Cardiac muscle cell (in vitro differentiated cells and primary cell): Measurements from ENCODE around the gene VWA8. TPM values are rescaled to one million over a fixed set of nuclear protein-coding genes. Genes with fewer than 3 reads are reported as not detected.

Source experiments
- DNase-seq, 2 donors: peaks; one replicate each; pipeline versions ENCODE4 v3.0.0 to v3.0.0-alpha.2; 2010 to 2017; ENCODE audit warnings: low read depth in 1 of 2, low spot score in 1 of 2
- H3K27ac ChIP-seq: fragments of 200-600 bp; sonication (generic); 2 replicates; pipeline ENCODE4 v1.5.1; 2016
- H3K27me3 ChIP-seq: fragments of 200-600 bp; sonication (generic); 2 replicates; pipeline ENCODE4 v1.6.0; 2016; ENCODE audit warnings: control low read depth
- H3K36me3 ChIP-seq: fragments of 200-600 bp; sonication (generic); 2 replicates; pipeline ENCODE4 v1.5.1; 2016; ENCODE audit warnings: control low read depth
- H3K4me1 ChIP-seq: fragments of 200-600 bp; sonication (generic); 2 replicates; pipeline ENCODE4 v1.8.1; 2017; ENCODE audit warnings: low read depth, mild to moderate bottlenecking, mixed run types
- H3K4me3 ChIP-seq: fragments of 200-600 bp; sonication (generic); 2 replicates; pipeline ENCODE4 v1.5.1; 2016; ENCODE audit warnings: mild to moderate bottlenecking
- H3K9me3 ChIP-seq: fragments of 200-600 bp; sonication (generic); 2 replicates; pipeline ENCODE4 v1.5.1; 2017; ENCODE audit warnings: low read depth, mild to moderate bottlenecking, control low read depth
- polyA plus RNA-seq: library from polyadenylated mRNA; unstranded; fragments of >200 nt; fragmentation: Nextera tagmentation; extraction: Ambion mirVana; gene quantifications from 2 replicates; pipeline ENCODE4 v1.2.1, GENCODE V29; 2016
- total RNA-seq: library from RNA; depleted of rRNA; stranded (reverse); fragments of >200 nt; gene quantifications from 2 replicates; pipeline ENCODE4 v1.2.3, GENCODE V29; 2016
- TF ChIP-seq, protein P1 (sequence below): IDR thresholded peaks from 2 replicates; pipeline ENCODE4 v1.5.1; 2012; ENCODE audit warnings: low read depth, mild to moderate bottlenecking, low read length

The VWA8 gene
- total and polyA plus RNA-seq, 2 experiments from 2014 or later: 9.4 to 22.9 TPM

- peak in 1 of 2 donors; percentile 31 for DNase-seq
- no peaks in the 10 kb centered on the region for H3K9me3 ChIP-seq
- no peaks in the 10 kb centered on the region for H3K27me3 ChIP-seq
- H3K36me3 ChIP-seq: no peaks in the 10 kb centered on the region
- H3K4me1 ChIP-seq: peaks cover 21% of the 10 kb centered on the region
- H3K27ac ChIP-seq: peak overlapping the region; percentile 81
- TF ChIP-seq, protein P1, sequence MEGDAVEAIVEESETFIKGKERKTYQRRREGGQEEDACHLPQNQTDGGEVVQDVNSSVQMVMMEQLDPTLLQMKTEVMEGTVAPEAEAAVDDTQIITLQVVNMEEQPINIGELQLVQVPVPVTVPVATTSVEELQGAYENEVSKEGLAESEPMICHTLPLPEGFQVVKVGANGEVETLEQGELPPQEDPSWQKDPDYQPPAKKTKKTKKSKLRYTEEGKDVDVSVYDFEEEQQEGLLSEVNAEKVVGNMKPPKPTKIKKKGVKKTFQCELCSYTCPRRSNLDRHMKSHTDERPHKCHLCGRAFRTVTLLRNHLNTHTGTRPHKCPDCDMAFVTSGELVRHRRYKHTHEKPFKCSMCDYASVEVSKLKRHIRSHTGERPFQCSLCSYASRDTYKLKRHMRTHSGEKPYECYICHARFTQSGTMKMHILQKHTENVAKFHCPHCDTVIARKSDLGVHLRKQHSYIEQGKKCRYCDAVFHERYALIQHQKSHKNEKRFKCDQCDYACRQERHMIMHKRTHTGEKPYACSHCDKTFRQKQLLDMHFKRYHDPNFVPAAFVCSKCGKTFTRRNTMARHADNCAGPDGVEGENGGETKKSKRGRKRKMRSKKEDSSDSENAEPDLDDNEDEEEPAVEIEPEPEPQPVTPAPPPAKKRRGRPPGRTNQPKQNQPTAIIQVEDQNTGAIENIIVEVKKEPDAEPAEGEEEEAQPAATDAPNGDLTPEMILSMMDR: no peak
- H3K4me3 ChIP-seq: no peak overlapping the region
Measured at GRCh38 chr13:41765813-41766212, 195.1 kb downstream of the VWA8 start.

DNA sequence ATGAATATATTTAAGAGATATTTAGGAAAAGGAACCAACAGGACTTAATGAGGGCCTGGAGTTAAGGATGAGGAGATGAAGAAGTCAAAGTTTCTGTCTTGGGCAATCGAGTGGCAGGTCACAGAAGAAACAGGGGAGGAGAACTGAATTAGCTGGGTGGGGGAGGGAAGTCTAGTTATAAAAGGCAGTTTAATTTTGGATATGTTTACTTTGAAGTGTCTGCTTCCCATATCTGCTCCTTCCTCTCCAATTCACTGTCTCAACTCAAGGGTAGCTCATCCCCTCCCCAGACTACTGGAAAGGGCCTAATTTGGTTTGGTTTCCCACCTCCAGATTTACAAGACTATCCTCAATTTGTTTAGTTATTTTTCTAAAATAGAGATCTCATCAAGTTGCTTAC is 195.9 kb downstream of the VWA8 start:
- Histone ChIP-seq H3K4me3 (no peak overlapping the region), H3K27me3 (no peaks in the 10 kb centered on the region), H3K4me1 (peaks cover 21% of the 10 kb centered on the region), H3K27ac (no peak overlapping the region), H3K36me3 (no peaks in the 10 kb centered on the region), H3K9me3 (no peaks in the 10 kb centered on the region)
- DNase-seq: no peak
- TF ChIP-seq, protein P1: no peak

GRCh38 chr13:41764558-41764957 is 196.4 kb downstream of the VWA8 start:
- H3K9me3 ChIP-seq: no peaks in the 10 kb centered on the region
- no peaks in the 10 kb centered on the region for H3K36me3 ChIP-seq
- DNase-seq: no peak
- H3K4me3 ChIP-seq: no peak overlapping the region
- H3K27me3 ChIP-seq: no peaks in the 10 kb centered on the region
- TF ChIP-seq, protein P1: no peak
- H3K27ac ChIP-seq: no peak overlapping the region
- peaks cover 21% of the 10 kb centered on the region for H3K4me1 ChIP-seq

DNA sequence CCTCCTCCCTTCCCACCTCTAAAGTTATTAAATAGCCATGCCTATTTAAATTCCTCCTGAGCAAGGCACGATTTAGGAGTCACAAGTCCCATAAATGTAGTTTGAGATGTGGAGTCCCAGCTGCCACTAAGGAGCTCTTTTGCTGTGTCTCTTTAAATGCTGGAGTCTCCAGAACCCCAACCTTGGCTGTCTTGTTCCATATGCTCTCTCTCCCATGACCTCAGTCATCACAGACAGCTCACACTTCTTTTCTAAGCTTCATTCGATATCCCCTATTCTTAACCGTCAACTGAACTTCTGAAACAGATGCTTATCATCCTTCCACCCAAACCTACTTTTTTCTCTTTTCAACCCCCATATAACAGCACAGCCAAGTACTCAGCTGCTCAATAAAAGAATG is 197.1 kb downstream of the VWA8 start:
- H3K4me1 ChIP-seq: peaks cover 21% of the 10 kb centered on the region
- no peak for DNase-seq
- no peaks in the 10 kb centered on the region for H3K9me3 ChIP-seq
- no peaks in the 10 kb centered on the region for H3K36me3 ChIP-seq
- H3K27me3 ChIP-seq: no peaks in the 10 kb centered on the region
- TF ChIP-seq, protein P1: no peak
- H3K27ac ChIP-seq: no peak overlapping the region
- H3K4me3 ChIP-seq: no peak overlapping the region

DNA sequence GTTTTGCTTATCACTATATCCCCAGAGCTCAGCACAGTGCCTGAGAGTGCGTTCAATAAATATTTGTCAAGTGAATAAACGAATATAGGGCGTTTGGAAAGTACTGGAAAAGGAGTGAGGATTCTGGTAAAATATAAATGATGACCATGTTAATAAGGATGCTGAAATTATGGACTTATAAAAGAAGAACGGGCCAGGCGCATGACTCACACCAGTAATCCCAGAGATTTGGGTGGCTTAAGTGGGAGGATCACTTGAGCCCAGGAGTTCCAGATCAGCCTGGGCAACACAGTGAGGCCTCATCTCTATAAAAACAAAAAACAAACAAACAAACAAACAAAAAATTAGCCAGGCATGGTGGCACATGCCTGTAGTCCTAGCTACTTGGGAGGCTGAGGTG is 198.1 kb downstream of the VWA8 start:
- Histone ChIP-seq H3K27me3 (no peaks in the 10 kb centered on the region), H3K36me3 (no peaks in the 10 kb centered on the region), H3K4me1 (peaks cover 21% of the 10 kb centered on the region), H3K9me3 (no peaks in the 10 kb centered on the region), H3K27ac (no peak overlapping the region), H3K4me3 (no peak overlapping the region)
- no peak for DNase-seq
- TF ChIP-seq, protein P1: no peak
